ENCODE results near the gene JAZF1. TPM values are rescaled to one million over a fixed set of nuclear protein-coding genes. Genes with fewer than 3 reads are reported as not detected.
A peak's percentile ranks its signal among the peaks of the same experiment; 100 is the strongest.

JAZF1 gene
- 10 to 100 TPM; 12.7 to 19.2 (median 14.7) TPM for total RNA-seq

- peak within 1 kb of the TSS; percentile 66 to 95 (median 86) for H3K27ac ChIP-seq
- intact Hi-C loops (cut with DNase I) = no loop called here
- no peaks in the 10 kb centered on the region for H3K36me3 ChIP-seq
- no peaks in the 10 kb centered on the region for H3K27me3 ChIP-seq
- WGBS, 2 donors = 1 to 2% methylated on average over 9 to 29 of the region's 64 CpGs
- DNase-seq = peak; percentile 69 to 76
- TF ChIP-seq POLR2A (IDR thresholded peaks at IDR 0.05) = no peak
- TF ChIP-seq CTCF (IDR thresholded peaks at IDR 0.05) = no peak
- H3K4me1 ChIP-seq = peaks cover 7 to 38% of the 10 kb centered on the region in 2 donors
- H3K4me3 ChIP-seq (replicated peaks in 1 of 3) = peak within 1 kb of the TSS in 2 of 3 donors; percentile 56 to 89
- H3K9me3 ChIP-seq = no peaks in the 10 kb centered on the region
Observed at GRCh38 chr7:28180364-28181147, at the start of gene JAZF1. Gene JAZF1, minus strand, starts transcription at chr7:28180795.

DNA sequence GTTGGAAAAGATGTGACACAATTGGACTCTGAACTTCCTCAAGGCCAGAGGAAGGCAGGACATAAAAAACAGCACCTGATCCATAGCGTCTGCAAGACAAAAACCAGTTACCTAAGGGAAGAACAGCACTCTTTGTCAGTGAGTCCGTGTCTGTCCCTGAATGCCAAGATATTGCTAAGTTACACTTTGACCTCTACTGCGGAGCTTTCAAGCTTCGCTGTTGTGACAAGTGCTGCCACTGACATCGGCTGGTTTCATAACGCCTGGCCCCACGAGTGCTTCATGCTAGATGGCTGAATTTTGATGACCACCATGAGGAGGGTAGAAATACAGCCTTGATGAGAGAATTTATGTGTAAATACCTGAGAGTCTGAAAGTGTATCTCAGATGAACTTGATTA, 49.7 kb upstream of the JAZF1 start:
- no peaks in the 10 kb centered on the region for H3K9me3 ChIP-seq
- no peak overlapping the region for H3K27ac ChIP-seq
- H3K27me3 ChIP-seq = no peaks in the 10 kb centered on the region
- H3K4me3 ChIP-seq (replicated peaks in 1 of 3) = no peak overlapping the region
- intact Hi-C loops (cut with DNase I) = no loop called here
- H3K36me3 ChIP-seq = no peaks in the 10 kb centered on the region
- H3K4me1 ChIP-seq = no peaks in the 10 kb centered on the region
- no peak for DNase-seq
- 84 to 87% methylated on average over 7 of the region's 7 CpGs for WGBS, 2 donors
- TF ChIP-seq CTCF (IDR thresholded peaks at IDR 0.05) (no peak), POLR2A (IDR thresholded peaks at IDR 0.05) (no peak)

GRCh38 chr7:28228396-28228795, 47.8 kb upstream of the JAZF1 start:
- Histone ChIP-seq H3K27me3 (no peaks in the 10 kb centered on the region), H3K4me1 (no peaks in the 10 kb centered on the region), H3K4me3 (replicated peaks in 1 of 3) (no peak overlapping the region), H3K36me3 (no peaks in the 10 kb centered on the region), H3K27ac (no peak overlapping the region), H3K9me3 (no peaks in the 10 kb centered on the region)
- TF ChIP-seq CTCF (IDR thresholded peaks at IDR 0.05) = no peak
- TF ChIP-seq POLR2A (IDR thresholded peaks at IDR 0.05) = no peak
- DNase-seq = no peak
- intact Hi-C loops (cut with DNase I) = no loop called here
- WGBS, 2 donors = 48 to 49% methylated on average over 2 of the region's 2 CpGs

DNA sequence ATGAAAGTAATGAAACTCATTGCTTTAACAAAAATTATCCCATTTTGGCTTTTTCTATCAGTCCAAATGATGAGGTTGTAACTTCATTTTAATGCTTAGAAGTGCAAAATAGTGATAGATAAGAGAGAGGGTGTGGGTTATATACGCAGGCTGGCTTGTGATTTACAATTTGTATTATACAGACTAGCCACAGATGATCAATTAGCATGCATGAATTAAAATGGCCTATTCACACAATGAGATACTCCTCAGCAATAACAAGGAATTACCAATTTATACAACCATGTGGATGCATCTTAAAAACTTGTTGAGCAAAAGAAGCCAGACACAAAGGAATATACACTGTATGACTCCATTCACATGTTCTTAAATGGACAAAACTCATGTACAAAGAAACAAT, 45.4 kb upstream of the JAZF1 start:
- H3K36me3 ChIP-seq = no peaks in the 10 kb centered on the region
- intact Hi-C loops (cut with DNase I) = no loop called here
- no peak overlapping the region for H3K4me3 ChIP-seq (replicated peaks in 1 of 3)
- H3K9me3 ChIP-seq = no peaks in the 10 kb centered on the region
- WGBS, 2 donors = 96 to 98% methylated on average over 1 of the region's 1 CpG
- no peak overlapping the region for H3K27ac ChIP-seq
- no peaks in the 10 kb centered on the region for H3K4me1 ChIP-seq
- no peak for TF ChIP-seq POLR2A (IDR thresholded peaks at IDR 0.05)
- no peak for TF ChIP-seq CTCF (IDR thresholded peaks at IDR 0.05)
- DNase-seq = no peak
- no peaks in the 10 kb centered on the region for H3K27me3 ChIP-seq

DNA sequence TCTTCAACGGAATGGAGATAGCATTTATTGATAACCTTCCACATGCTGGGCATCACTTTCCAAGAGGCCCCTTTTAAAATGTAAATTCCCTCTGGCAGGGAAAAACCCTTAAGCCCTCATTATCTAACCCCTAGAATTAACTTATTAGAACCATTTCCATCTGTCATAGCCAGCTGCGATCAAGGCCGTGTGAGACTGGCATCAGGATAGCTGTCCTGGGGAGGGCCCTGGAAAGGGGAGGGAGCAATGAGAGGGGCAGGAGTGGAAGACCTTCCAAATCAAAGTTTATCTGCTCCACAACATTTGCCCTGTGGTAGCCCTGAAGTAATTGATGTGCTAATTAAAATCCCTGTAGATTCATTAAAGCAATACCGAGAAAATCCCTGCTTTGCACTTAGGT, 45.0 kb upstream of the JAZF1 start:
- no peak for TF ChIP-seq POLR2A (IDR thresholded peaks at IDR 0.05)
- no peak for TF ChIP-seq CTCF (IDR thresholded peaks at IDR 0.05)
- DNase-seq = no peak
- intact Hi-C loops (cut with DNase I) = no loop called here
- Histone ChIP-seq H3K27ac (no peak overlapping the region), H3K9me3 (no peaks in the 10 kb centered on the region), H3K27me3 (no peaks in the 10 kb centered on the region), H3K4me3 (replicated peaks in 1 of 3) (no peak overlapping the region), H3K4me1 (no peaks in the 10 kb centered on the region), H3K36me3 (no peaks in the 10 kb centered on the region)
- 86 to 88% methylated on average over 4 of the region's 4 CpGs for WGBS, 2 donors
